ENCODE data around the gene TTLL5.
"Not testable (repeated sequence)": the region's sequence is repeated elsewhere in the genome, so short reads cannot be mapped to it uniquely, and the experiment has no call there.

TTLL5 gene

GRCh38 chr14:75650253-75651058, 10.6 kb upstream of the TTLL5 start:
- no peak for DNase-seq (ENCODE audit: low spot score)

GRCh38 chr14:75653563-75653962, 7.5 kb upstream of the TTLL5 start:
- DNase-seq (ENCODE audit: low spot score), result no peak

- DNase-seq (ENCODE audit: low spot score), result peak; percentile 85
These were observed 6.8 kb upstream of the TTLL5 start for GRCh38 chr14:75654127-75654732.

GRCh38 chr14:75655235-75655634, 5.8 kb upstream of the TTLL5 start:
- no peak for DNase-seq (ENCODE audit: low spot score)

GRCh38 chr14:75657331-75657730, 3.7 kb upstream of the TTLL5 start:
- DNase-seq (ENCODE audit: low spot score), result no peak

DNA sequence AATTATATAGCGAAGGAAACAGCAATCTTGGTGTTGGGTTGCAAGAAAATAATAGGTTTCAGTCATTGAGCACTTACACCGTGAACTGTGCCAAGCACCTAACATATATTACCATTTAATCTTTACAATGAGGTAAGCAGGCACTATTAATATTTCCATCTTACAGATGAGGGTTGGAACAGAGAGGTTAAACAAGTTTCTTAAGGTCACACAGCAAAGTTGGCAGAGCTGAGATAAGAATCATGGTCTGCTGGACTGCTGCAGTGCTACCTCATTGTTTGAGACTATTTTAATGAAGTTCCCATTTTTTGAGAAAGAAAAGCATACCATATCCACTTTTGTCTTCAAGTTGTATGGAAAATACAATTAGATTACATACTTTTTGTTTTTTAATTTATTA, 2.1 kb upstream of the TTLL5 start:
- no peak for DNase-seq (ENCODE audit: low spot score)

- no peak for DNase-seq (ENCODE audit: low spot score)
These were observed 812 bp upstream of the TTLL5 start for GRCh38 chr14:75660238-75660629.

DNA sequence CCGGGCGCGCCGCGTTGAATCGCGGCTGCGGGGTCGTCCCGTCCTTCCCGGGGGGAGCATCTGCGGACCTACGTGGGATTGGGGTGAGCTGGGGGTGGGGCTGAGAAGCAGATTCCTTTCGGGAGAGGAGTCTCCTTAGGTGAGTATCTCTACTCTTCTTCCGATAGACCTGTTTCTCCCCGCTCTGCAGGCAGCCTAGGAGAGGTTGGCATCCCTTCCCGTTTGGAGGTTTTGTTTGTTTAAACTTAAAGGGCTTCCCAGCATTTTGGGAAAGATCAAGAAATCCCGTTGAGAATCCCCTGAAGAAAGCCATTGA, 411 bp downstream of the TTLL5 start:
- no peak for DNase-seq (ENCODE audit: low spot score)

DNA sequence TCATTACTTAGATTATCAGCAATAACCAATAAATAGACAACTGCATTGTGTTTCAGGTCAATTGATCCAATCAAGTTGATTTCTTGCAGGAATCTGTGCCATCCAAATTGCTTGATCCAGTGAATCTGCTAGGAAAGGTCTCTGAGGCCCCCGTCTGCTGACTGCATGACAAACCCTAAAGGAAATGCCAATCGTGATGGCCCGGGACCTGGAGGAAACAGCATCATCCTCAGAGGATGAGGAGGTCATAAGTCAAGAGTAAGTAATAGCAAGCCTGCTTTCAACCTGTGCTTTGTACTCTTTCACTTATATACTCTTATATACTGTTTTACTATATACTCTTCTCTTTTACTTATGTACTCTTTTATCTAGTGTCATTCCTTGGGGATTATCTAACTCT, 1.9 kb downstream of the TTLL5 start:
- no peak for DNase-seq (ENCODE audit: low spot score)

GRCh38 chr14:75667099-75667765, 6.2 kb downstream of the TTLL5 start:
- no peak for DNase-seq (ENCODE audit: low spot score)

GRCh38 chr14:75672605-75673192, 11.7 kb downstream of the TTLL5 start:
- no peak for DNase-seq (ENCODE audit: low spot score)

- no peak for DNase-seq (ENCODE audit: low spot score)
These were observed 12.4 kb downstream of the TTLL5 start for GRCh38 chr14:75673345-75674035.

GRCh38 chr14:75675265-75675960, 14.4 kb downstream of the TTLL5 start:
- DNase-seq (ENCODE audit: low spot score), result no peak

DNA sequence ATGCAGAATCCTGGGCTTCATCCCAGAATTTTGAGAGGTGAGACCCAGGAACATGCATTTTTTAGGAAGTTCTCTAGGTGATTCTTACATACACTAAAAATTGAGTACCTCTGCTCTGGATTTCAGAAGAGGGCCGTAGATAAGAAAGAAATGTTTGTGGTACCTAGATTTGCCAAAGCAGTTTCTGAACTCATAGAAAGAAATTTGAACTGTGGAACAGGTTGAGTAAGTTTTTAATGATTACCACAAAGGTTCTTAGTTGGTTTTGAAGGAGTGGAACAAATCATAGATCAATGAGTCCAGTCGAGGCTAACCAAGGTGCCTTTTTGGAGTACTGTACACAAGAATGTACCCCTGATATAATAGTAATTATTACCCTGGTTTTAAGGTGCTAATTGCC, 24.9 kb downstream of the TTLL5 start:
- DNase-seq (ENCODE audit: low spot score), result no peak

- DNase-seq (ENCODE audit: low spot score), result peak; percentile 69
These were observed 28.0 kb downstream of the TTLL5 start for GRCh38 chr14:75689012-75689411.

GRCh38 chr14:75690010-75690409, 29.0 kb downstream of the TTLL5 start:
- DNase-seq (ENCODE audit: low spot score), result no peak

GRCh38 chr14:75695025-75695424, 34.0 kb downstream of the TTLL5 start:
- DNase-seq (ENCODE audit: low spot score), result not testable (repeated sequence)

DNA sequence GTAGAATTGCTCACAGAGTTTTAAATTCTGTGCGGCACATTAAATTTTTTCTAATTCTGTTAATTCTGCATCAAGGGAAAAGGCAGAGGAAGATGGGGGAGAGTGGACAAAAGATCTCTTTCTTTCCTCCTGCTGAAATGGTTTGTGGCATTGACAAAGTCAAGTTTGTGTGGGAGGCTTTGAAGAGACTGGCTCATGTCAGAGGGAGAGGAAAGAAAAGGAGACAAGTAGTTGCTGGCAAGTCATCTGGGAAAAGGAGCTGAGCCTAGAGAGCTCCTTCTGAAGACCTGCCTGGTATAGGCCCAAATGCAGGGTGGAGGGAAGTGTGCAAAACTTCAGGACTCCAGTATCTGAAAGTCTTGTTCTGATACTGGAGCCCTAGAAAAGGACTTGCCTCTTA, 36.3 kb downstream of the TTLL5 start:
- no peak for DNase-seq (ENCODE audit: low spot score)

DNA sequence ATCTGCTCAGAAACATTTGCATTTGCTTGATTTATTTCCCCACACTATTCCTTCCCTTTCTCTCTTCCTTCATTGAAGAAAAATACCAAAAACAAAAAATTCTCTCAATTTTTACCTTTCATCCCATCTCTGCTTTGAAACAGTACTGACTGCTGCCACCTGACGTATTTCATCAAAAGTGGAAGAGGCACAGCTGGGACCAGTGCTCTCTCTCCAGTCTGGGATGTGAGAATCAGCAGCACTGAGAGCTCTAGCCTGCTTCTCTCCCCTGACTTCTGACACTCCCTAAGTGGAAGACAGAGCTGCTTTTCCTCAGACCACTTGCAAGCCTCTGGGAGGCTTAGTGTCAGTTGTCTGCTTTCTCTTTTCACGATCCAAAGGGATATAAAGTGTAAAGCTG, 36.9 kb downstream of the TTLL5 start:
- DNase-seq (ENCODE audit: low spot score), result no peak

DNA sequence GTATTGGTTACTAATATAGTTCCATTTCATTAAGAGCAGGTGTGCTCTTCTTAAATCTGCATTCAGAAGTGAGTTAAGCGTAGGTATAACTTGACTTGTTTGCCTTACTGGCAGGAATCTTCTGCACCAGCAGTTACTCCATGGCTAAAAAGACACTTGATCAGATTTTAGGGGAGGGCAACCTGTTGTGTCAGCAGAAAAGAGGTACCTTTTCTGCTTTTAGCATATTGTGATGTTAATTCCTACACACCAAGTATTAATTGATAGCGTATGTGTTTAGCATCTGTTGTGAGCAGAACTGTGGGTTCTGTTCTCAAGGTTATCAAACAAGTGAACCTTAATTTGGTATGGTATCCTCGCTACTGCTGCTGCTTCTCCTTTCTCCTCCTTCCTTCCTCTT, 38.3 kb downstream of the TTLL5 start:
- DNase-seq (ENCODE audit: low spot score), result no peak

GRCh38 chr14:75700295-75700694, 39.2 kb downstream of the TTLL5 start:
- no peak for DNase-seq (ENCODE audit: low spot score)

DNA sequence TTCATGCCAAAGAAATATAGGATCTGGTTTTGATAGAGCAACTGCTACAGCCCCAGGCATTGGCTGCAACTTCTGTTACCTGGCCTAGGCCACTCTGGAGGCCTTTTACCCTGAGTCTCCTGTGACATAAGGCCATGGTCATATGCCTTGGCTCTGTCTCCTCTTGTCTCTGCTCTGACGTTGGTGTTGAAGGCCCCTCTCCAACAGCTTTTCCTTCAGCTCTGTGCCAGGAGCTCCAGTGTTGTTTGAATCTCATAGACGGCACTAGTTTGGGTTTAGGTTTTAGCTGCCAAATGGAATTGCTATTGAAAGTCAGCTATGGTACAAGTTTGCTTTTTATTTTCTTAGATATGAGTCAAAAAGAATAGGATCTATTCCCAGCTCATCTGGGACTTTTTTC, 41.1 kb downstream of the TTLL5 start:
- no peak for DNase-seq (ENCODE audit: low spot score)

All from AG20443 (cell line).